Renal cortical epithelial cell (primary cell): Measurements from ENCODE around the gene TEKT3. TPM values are rescaled to one million over a fixed set of nuclear protein-coding genes. Genes with fewer than 3 reads are reported as not detected.

Experiments used
- DNase-seq: peaks from one replicate; pipeline ENCODE4 v3.0.0-alpha.2; 2011; ENCODE audit warnings: low read depth
- total RNA-seq: library from RNA; depleted of rRNA; stranded (reverse); fragments of >200 nt; gene quantifications from 2 replicates; pipeline ENCODE4 v1.2.3, GENCODE V29; 2014

Gene TEKT3
- total RNA-seq, 1 donor from 2014 or later, result 0.10 TPM

DNA sequence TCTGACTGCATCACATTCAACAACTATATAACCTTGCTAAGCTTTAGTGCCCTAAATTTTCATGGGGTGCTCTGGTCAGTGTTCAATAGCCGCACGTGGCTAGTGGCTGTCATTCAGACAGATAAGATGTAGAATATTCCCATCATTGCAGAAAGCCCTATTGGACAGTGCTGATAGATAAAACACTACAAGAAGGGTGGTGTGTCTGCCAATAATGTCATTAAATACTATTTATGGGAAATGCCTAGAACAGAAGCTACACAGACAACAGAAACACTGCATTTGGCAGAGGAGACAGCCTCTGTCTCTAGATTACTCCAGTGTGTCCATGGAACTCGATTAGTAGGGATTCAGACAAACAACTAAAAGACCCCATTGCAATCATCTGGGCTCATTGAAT is 47.8 kb downstream of the TEKT3 start:
- DNase-seq, result no peak

DNA sequence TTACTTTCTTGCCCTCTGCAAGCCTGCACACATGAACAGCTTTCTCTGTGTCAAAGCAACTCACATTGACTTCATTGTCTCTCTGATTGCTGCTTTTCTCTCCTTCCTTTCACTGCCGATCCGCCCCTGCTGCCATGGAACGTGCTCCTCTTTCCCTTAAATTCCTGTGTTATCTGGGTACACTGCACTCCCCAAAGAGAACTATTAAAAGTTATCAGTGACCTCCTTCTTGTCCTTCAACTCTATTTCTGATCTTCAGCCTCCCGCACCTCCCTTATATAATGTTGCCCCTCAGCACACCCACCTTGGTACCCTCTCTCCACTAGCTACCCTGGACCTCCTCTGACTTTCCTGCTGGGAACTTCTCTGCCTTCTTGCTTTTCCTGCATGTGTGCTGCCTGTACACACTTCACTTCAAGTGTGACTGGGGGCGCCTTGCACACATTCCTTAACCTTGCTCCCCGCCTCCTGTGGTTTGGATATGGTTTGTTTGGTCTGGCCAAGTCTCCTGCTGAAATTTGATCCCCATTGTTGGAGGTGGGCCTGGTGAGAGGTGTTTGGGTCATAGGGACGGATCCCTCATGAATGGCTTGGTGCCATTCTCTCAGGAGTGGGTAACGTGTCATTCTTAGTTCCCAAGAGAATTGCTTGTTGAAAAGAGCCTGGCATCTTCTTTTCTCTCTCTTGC is 49.6 kb downstream of the TEKT3 start:
- DNase-seq, result peak; percentile 14

GRCh38 chr17:15290605-15291004 is 50.8 kb downstream of the TEKT3 start:
- no peak for DNase-seq

DNA sequence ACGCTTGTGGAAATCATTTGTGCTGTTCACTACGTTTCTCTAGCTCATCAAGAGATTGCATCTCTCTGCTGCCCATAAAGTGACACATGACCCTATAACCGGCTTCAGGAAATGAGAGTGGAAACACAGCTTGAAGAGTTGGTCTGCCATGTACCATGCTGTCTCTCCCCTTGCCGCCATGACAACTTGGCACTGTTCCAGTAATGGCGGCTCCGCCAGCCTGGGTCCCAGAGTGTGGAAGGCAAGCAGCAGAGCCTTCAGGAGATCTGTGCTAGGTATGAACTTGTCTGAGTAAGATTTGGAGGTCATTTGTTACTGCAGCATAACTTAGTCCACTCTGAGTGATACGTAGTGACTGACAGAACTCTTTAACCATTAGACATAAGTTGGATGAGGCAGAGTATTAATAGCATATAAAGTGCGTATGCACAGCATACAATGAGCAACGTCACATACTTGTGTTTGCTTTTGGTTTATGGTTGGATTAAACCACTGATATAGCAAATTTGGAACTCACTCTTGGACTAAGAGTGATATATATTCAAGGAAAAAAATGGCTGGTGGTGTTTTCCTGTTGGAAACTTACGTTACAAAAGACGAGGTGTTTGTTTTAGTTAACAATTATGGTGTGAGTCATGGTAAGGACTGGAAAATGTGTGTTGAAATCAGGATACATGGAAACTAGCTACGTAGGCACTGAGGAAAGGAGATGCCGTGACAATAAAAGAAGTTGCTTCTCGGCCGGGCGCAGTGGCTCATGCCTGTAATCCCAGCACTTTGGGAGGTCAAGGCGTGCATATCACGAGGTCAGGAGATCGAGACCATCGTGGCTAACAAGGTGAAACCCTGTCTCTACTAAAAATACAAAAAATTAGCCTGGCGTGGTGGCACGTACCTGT is 51.9 kb downstream of the TEKT3 start:
- peak; percentile 60 for DNase-seq

GRCh38 chr17:15288859-15289258 is 52.5 kb downstream of the TEKT3 start:
- no peak for DNase-seq

- DNase-seq, result no peak
Observed at GRCh38 chr17:15287538-15288267, 53.7 kb downstream of the TEKT3 start.

GRCh38 chr17:15285466-15285865 is 55.9 kb downstream of the TEKT3 start:
- DNase-seq, result no peak

GRCh38 chr17:15284537-15284936 is 56.9 kb downstream of the TEKT3 start:
- DNase-seq, result no peak

GRCh38 chr17:15284107-15284506 is 57.3 kb downstream of the TEKT3 start:
- no peak for DNase-seq

GRCh38 chr17:15281909-15282308 is 59.5 kb downstream of the TEKT3 start:
- no peak for DNase-seq

GRCh38 chr17:15278924-15279477 is 62.4 kb downstream of the TEKT3 start:
- DNase-seq, result peak; percentile 72

GRCh38 chr17:15278380-15278779 is 63.0 kb downstream of the TEKT3 start:
- DNase-seq, result no peak

- no peak for DNase-seq
Observed at GRCh38 chr17:15274017-15274416, 67.4 kb downstream of the TEKT3 start.

- no peak for DNase-seq
Observed at GRCh38 chr17:15273141-15273793, 68.1 kb downstream of the TEKT3 start.

GRCh38 chr17:15271741-15272140 is 69.7 kb downstream of the TEKT3 start:
- DNase-seq, result no peak

- no peak for DNase-seq
Observed at GRCh38 chr17:15270628-15271381, 70.6 kb downstream of the TEKT3 start.

DNA sequence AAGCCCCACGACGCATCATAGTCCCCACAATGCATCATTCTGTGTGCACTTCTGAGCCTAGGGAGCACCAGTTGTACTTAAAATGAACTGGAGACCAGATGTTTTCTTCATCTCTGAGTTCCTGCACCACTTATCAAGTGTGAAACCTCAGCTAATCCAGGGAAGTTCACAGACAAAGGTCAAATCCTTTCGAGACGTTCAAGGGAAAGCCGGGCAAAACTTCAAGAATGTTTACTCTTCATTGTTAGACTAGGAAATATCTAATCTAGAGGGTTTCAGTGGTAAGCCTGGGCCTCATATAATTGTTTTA is 71.7 kb downstream of the TEKT3 start:
- DNase-seq, result no peak

DNA sequence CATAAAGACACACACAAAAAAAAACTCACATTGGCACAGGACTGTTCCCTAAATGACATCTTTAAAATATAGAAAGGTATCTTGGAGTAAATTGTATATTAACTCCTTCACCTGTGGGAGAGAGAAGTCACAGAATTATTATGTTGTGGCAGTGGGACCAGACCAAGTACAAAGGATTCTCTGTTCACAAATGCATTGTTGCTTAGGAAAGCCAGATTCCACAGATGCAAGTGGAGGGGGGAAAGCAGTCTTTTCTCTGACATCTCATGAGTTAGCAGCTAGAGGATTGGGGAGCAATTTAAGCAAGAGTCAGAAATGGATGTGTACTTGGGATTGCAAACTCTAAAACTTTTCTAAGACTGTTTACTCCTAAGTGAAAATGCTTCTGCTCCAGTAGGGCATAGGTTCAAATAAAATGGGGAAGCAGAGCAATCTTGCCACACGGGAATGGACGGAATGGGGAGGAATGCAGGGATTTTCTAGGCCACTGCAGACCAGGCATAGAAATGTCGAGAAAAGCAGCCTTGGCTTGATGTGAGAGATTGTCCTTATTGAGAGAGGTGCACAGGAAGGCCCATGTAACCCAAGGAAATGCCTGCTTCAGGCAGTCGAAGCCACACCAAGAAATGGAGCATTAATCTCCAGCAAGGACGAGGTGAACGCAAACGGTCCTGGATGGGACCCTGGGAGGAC is 72.2 kb downstream of the TEKT3 start:
- no peak for DNase-seq

DNA sequence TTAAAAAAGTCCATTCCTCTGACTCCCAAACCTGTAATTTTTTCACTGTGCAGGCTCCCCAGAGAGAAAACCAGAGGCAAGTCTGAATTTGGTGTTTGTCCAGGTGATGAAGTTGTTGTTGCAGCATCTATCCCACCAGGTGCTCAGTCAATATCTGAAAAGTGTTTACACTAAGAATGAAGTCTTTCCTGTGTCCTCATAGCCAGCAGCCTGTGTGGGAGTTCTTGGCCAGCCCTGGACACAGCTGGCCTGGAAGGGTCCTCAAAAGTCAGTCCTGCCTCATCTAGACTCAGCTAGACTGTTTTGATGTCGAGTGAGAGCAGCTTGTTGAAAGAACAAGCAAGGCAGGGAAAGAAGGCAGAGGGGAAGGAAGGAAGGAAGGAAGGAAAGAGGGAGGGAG is 72.9 kb downstream of the TEKT3 start:
- no peak for DNase-seq

GRCh38 chr17:15267996-15268395 is 73.4 kb downstream of the TEKT3 start:
- no peak for DNase-seq
